Stimulated activated CD4-positive, alpha-beta T cell treated with anti-CD3 and anti-CD28 coated beads, Interleukin-12 subunit alpha, Interleukin-12 subunit beta, amount 100 ng/mL, for 4 hours (primary cell): ENCODE measurements around the gene PIWIL1.

Source experiments
- DNase-seq: peaks from one replicate; pipeline ENCODE4 v3.0.0-alpha.2; 2020

Gene PIWIL1

GRCh38 chr12:130337488-130338303 lies at the start of gene PIWIL1:
TSS of gene PIWIL1 (plus strand) at chr12:130337887. CDS start at chr12:130342592, 4,705 bp downstream.
- no peak for DNase-seq

DNA sequence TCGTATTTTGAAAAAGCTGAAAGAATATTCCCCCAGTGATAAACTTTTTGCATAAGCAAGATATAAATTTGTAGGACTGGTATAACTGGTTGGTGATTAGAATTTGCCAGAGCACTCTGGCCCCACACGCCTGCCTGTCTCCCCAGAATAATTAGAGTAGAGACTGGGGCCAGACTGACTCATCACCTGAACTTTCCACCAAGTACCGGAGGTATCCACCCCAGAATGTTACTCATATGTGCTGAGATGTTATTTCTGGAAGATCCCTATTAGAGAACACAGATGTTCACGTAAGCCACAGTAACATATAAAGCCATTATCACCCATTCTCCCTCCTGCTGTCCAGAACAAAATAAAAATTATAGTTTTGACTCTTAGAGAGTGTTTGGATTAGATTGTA lies 49.5 kb upstream of the PIWIL1 start:
- DNase-seq = no peak

GRCh38 chr12:130288691-130289090 lies 49.0 kb upstream of the PIWIL1 start:
- DNase-seq = no peak

DNA sequence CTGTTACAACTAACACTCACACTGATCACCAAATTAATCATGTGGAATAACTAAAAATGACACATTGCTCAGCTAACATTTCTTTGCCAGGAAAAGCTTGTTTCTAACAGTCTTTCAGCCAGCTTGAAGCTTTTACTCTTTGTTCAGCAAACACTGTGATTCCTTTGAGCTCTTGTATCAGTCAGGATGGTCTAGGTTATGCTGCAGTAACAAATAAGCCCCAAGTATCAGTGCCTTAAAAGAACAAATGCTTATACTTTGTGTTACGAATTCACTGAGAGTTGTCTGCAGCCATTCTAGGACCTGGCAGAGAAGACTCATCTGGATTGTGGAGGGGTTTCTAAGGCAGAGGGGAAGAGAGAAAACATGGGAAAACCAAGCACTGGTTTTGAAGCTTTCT lies 47.6 kb upstream of the PIWIL1 start:
- no peak for DNase-seq

GRCh38 chr12:130298322-130299021 lies 39.2 kb upstream of the PIWIL1 start:
- DNase-seq = no peak

DNA sequence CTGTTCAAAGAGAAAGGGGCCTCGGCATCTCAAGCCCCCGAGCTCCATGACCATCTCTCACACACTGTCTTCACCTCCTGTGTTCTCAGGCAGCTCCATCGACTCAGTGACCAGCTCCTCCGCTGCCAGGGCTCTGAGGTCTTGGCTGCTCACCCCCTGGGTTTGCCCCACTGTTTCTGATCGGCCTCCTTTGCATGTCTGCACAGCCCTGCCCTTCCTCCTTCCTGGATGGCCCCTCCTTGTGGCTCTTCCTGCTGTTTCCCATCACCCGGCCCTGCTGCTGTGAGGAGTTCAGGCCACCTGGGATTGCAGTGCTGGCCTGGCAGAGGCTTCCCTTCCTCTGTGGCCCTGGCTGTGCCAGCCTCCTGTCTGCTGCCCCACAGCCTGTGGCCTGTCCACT lies 38.1 kb upstream of the PIWIL1 start:
- no peak for DNase-seq

DNA sequence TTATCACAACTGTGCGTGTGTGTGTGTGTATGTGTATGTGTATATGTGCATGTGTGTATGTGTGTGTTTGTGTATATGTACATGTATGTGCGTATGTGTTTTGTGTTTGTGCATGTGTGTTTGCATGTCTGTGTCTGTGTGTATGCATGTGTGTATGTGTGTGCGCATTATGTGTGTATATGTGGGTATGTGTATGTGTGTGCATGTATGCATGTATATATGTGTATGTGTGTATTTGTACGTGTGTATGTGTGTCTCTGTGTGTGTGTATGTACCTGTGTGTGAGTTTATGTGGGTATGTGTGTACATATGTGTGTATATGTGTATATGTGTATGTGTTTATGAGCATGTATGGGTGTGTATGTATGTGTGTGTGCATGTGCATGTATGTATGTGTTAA lies 37.6 kb upstream of the PIWIL1 start:
- no peak for DNase-seq

DNA sequence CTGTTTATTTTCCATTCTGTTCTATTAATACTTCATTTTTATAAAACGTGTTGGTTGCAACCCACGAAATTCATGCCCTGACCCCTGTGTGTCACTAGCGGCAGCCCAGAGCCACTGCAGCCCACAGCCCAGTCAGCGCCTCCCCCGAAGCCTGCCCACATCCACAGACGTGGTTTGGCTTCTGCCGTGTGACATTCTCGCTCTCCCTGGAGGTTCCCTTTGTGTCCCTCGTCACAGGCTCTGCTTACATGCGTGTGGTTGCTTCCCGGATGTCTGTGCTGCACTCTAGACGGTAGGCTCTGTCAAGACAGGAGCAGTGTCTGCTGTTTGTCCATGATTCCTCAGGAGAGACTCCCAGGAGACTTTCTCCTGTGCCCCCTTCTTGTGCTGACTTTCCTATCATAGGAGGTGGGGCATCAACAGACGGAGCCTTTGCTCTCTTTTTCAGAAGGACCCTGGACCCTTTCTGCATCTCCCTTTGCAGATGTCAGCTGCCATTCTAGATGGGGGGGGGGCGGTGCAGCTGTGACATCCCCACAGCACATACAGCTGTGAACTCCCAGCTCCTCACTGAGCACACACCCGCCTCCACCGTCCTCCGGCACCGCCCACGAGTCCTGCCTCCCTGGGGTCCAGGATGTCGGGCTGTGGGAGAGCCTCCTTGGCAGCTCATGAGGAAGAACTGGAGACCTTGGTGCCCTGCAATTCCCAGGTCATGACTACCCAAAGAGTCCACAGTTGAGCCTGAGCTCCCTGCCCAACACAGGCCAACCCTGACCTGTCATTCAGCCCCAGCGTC lies 36.8 kb upstream of the PIWIL1 start:
- no peak for DNase-seq

DNA sequence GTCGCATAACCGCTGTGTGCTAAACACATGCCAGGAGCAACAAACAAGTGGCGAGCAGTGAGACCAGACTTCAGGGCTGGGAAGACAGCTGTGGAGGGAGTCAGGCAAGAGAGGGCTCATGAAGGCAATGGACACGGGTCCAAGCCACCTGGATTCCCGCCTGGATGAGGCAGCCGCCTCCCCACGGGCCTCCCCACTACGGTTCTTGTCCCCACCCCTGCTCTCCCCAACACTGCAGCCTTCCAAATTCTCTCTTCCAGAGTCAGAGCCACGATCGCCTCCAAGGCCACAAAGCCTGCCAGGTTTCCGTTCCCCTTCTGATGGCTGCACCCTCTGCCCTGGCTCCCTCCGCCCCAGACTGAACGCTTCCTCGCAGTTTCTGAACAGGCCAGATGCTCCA lies 36.1 kb upstream of the PIWIL1 start:
- no peak for DNase-seq

DNA sequence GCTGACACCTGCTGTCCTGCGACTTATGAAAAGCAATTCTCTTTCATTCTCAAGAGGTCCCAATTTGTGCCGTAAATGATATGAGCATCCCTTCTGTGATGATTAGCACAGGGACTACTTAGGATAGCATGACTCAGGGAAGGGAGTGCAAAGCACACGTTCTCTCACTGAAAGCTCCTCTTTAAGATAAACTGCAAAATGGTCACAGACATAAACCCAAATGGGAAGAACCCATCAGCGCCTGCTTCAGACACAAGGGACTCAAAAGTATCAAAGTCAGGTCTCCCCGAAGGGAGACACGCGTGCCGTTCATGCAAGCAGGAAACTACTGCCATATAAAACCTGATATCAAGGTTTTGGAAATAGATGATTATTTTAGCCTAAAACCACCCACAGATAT lies 33.9 kb upstream of the PIWIL1 start:
- no peak for DNase-seq

GRCh38 chr12:130307859-130308258 lies 29.8 kb upstream of the PIWIL1 start:
- DNase-seq = no peak

- DNase-seq = no peak
Measured at GRCh38 chr12:130308393-130308792, 29.3 kb upstream of the PIWIL1 start.

GRCh38 chr12:130316251-130316650 lies 21.4 kb upstream of the PIWIL1 start:
- no peak for DNase-seq

- no peak for DNase-seq
Measured at GRCh38 chr12:130320536-130320935, 17.2 kb upstream of the PIWIL1 start.

- DNase-seq = no peak
Measured at GRCh38 chr12:130322263-130322662, 15.4 kb upstream of the PIWIL1 start.

DNA sequence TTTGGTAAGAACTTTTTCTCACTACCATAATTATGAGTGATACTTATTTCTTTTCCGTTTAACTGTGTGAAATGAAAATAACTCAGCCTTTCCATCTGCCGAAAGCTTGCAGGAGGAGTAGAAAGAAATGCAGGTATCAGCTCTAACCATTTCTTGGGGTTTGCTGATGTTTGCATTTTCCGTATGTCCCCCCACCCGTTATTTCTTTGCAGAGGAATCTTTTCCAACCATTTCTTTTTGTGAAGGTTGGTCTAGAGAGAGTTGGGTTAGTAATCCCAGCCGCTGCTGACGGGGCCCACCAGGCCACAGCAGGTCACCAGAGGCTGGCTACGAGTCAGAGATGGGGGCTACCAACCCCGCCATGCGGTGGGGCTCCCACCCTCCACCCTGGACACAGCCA lies 7.0 kb upstream of the PIWIL1 start:
- no peak for DNase-seq

- no peak for DNase-seq
Measured at GRCh38 chr12:130331146-130331545, 6.5 kb upstream of the PIWIL1 start.

GRCh38 chr12:130333341-130333740 lies 4.3 kb upstream of the PIWIL1 start:
- no peak for DNase-seq

GRCh38 chr12:130334399-130334798 lies 3.3 kb upstream of the PIWIL1 start:
- no peak for DNase-seq

DNA sequence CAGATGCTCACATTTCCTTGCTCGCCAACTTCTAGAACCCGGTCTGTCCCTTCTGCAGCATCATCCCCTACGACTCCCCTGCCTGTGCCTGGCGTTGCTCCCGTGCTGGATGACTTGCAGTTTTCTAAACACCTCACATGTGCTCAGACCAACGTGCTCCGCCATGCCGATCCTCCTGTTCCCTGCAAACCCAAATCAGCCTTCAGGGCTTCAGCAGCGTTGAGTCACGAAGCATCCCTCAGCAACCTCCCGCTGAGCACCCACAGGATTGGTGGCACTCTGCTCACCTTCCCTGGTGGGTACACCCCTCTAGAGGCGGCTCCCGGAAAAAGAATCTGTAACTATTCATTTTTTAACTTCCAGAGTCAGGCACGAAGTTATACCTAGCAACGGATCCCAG lies 2.8 kb upstream of the PIWIL1 start:
- no peak for DNase-seq

GRCh38 chr12:130335517-130336392 lies 1.9 kb upstream of the PIWIL1 start:
- DNase-seq = no peak

- DNase-seq = no peak
Measured at GRCh38 chr12:130336723-130337487, 782 bp upstream of the PIWIL1 start.
